SH-SY5Y (cell line): Measurements from ENCODE around the gene HOXB9.

Source experiments
- GATA2 ChIP-seq: IDR thresholded peaks from 2 replicates; pipeline ENCODE4 v1.6.1; 2011; ENCODE audit warnings: mild to moderate bottlenecking, low read depth, low read length
- GATA3 ChIP-seq: IDR thresholded peaks from 2 replicates; pipeline ENCODE4 v1.6.1; 2011; ENCODE audit warnings: low read depth, mild to moderate bottlenecking, low read length, moderate library complexity

- TF ChIP-seq GATA3 (no peak), GATA2 (no peak)
These were observed 13.1 kb downstream of the HOXB9 start for GRCh38 chr17:48612854-48613691.
